Effector memory CD4-positive, alpha-beta T cell (primary cell): ENCODE measurements around the gene FAM209A.

Experiments used
- DNase-seq, 3 donors: peaks; one replicate each; pipeline ENCODE4 v3.0.0-alpha.2; 2020
- H3K27ac ChIP-seq: 2 replicates; pipeline ENCODE4 v1.7.0; 2013; ENCODE audit warnings: mild to moderate bottlenecking, low read length, moderate library complexity; ENCODE audit not compliant: insufficient read depth, poor library complexity, severe bottlenecking
- H3K27me3 ChIP-seq: replicated peaks from 2 replicates; pipeline ENCODE4 v1.7.0; 2013; ENCODE audit warnings: mild to moderate bottlenecking, low read length; ENCODE audit not compliant: insufficient read depth, control insufficient read depth, poor library complexity, severe bottlenecking
- H3K36me3 ChIP-seq: 2 replicates; pipeline ENCODE4 v1.7.0; 2013; ENCODE audit warnings: mild to moderate bottlenecking, low read length, moderate library complexity; ENCODE audit not compliant: control insufficient read depth, insufficient read depth
- H3K4me1 ChIP-seq: 2 replicates; pipeline ENCODE4 v1.7.0; 2013; ENCODE audit warnings: low read length, mild to moderate bottlenecking; ENCODE audit not compliant: control insufficient read depth, insufficient read depth, poor library complexity, severe bottlenecking
- H3K4me3 ChIP-seq: 2 replicates; pipeline ENCODE4 v1.7.0; 2013; ENCODE audit warnings: low read length, low read depth, mild to moderate bottlenecking; ENCODE audit not compliant: insufficient read depth, poor library complexity, severe bottlenecking
- H3K9me3 ChIP-seq: 2 replicates; pipeline ENCODE4 v1.7.0; 2013; ENCODE audit warnings: mild to moderate bottlenecking, low read length, moderate library complexity; ENCODE audit not compliant: control insufficient read depth

The FAM209A gene

DNA sequence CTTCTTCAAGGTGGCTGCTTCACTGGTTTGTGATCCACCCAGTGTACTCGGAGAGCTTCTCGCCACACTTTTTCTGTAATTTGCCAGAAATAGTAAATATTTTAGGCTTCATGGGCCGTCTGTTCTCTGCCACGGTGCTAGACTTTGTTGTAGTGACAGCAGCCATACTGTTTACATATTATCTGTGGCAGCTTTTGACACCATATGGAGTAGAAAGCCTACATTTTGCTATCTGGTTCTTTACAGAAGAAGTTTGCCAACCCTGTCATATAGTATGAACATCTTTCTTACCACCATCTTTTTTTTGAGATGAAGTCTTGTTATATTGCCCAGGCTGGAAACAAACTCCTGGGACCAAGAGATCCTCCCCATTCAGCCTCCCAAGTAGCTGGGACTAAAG, 41.0 kb downstream of the FAM209A start:
- Histone ChIP-seq H3K36me3 (no peaks in the 10 kb centered on the region), H3K27ac (no peak overlapping the region), H3K4me1 (no peaks in the 10 kb centered on the region), H3K27me3 (no peaks in the 10 kb centered on the region), H3K9me3 (no peaks in the 10 kb centered on the region), H3K4me3 (no peak overlapping the region)
- DNase-seq, result no peak

DNA sequence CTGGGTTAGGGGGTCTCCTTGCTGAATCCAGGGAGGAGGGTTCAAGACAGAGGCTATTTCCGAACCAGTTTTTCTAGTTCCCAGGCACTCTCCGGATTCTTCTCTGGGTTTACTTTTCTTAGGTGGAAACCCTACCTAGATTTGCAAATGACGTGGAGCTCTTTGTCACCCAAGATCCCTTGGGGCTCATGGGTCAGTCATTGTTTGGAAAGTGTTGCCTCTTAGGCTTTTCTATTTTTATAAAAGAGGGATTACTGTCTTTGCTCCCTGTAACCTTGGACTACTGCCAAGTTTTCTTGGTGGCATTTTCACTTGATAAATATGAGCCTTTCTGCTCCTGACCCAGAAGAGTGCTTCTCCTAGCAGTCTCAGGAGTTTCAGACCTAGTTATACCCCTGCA, 42.1 kb downstream of the FAM209A start:
- DNase-seq, result no peak
- H3K4me1 ChIP-seq, result no peaks in the 10 kb centered on the region
- H3K9me3 ChIP-seq, result no peaks in the 10 kb centered on the region
- no peaks in the 10 kb centered on the region for H3K27me3 ChIP-seq
- H3K27ac ChIP-seq, result no peak overlapping the region
- no peak overlapping the region for H3K4me3 ChIP-seq
- H3K36me3 ChIP-seq, result no peaks in the 10 kb centered on the region

DNA sequence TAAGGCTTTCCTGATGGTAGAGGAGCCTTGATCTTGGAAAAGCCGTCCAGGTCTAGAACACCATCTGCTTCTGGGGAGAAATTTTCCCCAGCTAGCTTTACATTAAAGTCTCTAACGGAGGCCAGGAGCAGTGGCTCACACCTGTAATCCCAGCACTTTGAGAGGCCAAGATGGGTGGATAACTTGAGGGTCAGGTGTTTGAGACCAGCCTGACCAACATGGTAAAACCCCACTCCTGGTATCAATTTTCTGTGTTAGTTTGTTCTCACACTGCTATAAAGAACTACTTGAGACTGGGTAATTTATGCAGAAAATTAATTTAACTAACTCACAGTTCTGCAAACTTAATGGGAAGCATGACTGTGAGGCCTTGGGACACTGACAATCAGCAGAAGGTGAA, 46.3 kb downstream of the FAM209A start:
- no peak overlapping the region for H3K27ac ChIP-seq
- no peaks in the 10 kb centered on the region for H3K36me3 ChIP-seq
- no peaks in the 10 kb centered on the region for H3K4me1 ChIP-seq
- no peaks in the 10 kb centered on the region for H3K9me3 ChIP-seq
- no peaks in the 10 kb centered on the region for H3K27me3 ChIP-seq
- no peak for DNase-seq
- no peak overlapping the region for H3K4me3 ChIP-seq

DNA sequence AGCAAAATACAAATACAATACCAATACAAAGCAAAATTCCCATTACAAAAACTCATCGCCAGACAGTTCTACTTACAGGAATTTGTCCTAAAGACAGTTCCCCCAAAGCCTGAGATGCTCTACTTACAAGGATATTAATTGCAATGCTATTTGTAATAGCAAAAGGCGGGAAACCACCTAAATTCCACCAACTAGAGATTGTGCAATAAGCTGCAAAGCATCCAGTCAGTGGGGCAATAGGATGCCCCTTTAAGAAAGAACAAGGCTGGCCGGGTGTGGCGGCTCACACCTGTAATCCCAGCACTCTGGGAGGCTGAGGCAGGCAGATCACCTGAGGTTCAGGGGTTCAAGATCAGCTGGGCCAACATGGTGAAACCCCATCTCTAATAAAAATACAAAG, 47.6 kb downstream of the FAM209A start:
- Histone ChIP-seq H3K4me3 (no peak overlapping the region), H3K27ac (no peak overlapping the region), H3K9me3 (no peaks in the 10 kb centered on the region), H3K36me3 (no peaks in the 10 kb centered on the region), H3K27me3 (no peaks in the 10 kb centered on the region), H3K4me1 (no peaks in the 10 kb centered on the region)
- DNase-seq, result no peak

DNA sequence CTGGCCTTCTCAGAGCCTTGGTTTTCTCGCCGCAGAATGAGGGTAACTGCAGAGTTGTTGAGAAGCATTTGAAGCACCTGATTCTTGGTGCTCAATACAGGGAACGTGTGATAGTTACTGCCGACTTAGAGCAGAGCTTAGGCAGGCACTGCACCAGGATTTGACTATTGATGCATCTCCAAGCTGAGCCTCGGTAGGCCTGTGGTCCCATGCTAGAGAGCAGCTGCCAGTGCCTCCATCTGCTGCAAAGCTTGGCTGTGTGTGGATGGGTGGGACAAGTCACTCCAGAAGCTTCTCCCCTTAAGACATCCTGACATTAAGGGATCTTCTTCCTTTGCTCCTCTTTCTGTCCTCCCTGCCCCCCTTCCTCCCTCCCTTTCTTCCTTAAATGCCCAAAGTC, 49.4 kb downstream of the FAM209A start:
- Histone ChIP-seq H3K36me3 (no peaks in the 10 kb centered on the region), H3K4me1 (no peaks in the 10 kb centered on the region), H3K27me3 (no peaks in the 10 kb centered on the region), H3K4me3 (no peak overlapping the region), H3K9me3 (no peaks in the 10 kb centered on the region), H3K27ac (no peak overlapping the region)
- no peak for DNase-seq

DNA sequence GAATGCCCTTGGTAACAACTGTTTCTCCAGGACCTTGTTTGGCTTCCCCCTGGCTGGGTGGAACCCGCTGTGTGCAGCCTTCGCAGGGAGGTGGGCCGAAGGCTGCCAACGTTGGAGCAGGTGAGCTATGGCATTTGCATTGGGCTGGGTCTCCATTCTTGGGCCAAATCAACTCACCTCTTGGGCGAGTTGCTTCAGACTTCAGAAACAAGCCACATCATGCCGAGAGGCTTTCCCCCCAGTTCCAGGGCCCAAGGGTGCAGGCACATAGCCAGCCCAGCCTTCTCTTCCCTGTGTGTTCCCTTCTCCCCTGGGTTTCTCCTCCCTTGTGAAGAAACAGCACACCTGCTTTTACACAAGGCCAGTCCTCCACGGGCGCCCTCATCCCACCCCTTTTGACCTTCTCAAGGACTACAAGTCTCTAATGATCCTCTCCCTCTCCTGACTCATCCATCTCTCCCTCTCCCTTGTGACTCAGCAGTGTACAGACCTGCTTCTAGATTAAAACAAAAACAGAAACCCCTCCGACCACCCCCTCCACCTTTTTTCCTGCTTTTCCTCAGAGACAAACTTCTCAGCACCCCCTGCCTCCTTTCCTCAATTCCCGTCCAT, 50.1 kb downstream of the FAM209A start:
- no peaks in the 10 kb centered on the region for H3K4me1 ChIP-seq

DNA sequence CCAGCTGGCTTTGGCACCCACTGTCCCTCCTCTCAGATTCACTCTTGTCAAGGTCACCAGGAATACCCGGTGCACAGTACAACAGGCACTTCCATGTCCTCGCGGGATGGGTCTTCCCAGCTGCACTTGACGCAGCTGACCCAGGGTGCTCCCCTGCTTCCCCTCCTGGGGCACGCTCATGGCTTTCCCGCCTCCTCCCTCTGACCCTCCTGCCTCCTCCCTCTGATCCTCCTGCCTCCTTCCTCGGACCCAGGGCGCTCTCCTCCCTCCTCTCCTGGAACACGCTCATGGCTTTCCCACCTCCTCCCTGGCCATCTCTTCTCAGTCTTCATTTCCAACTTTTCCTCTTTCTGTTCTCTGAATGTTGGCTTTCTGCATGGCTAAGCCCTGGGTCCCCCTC, 50.6 kb downstream of the FAM209A start:
- H3K9me3 ChIP-seq, result no peaks in the 10 kb centered on the region
- H3K36me3 ChIP-seq, result no peaks in the 10 kb centered on the region
- no peaks in the 10 kb centered on the region for H3K4me1 ChIP-seq
- no peak overlapping the region for H3K4me3 ChIP-seq
- no peak overlapping the region for H3K27ac ChIP-seq
- no peak for DNase-seq
- H3K27me3 ChIP-seq, result no peaks in the 10 kb centered on the region

More for the DNA sequence above, 50.1 kb downstream of the FAM209A start:
- H3K27ac ChIP-seq, result no peak overlapping the region
- no peaks in the 10 kb centered on the region for H3K9me3 ChIP-seq
- H3K4me3 ChIP-seq, result no peak overlapping the region
- no peak for DNase-seq
- no peaks in the 10 kb centered on the region for H3K36me3 ChIP-seq
- no peaks in the 10 kb centered on the region for H3K27me3 ChIP-seq
